Measurements from ENCODE around the gene NAT8L.

The NAT8L gene

DNA sequence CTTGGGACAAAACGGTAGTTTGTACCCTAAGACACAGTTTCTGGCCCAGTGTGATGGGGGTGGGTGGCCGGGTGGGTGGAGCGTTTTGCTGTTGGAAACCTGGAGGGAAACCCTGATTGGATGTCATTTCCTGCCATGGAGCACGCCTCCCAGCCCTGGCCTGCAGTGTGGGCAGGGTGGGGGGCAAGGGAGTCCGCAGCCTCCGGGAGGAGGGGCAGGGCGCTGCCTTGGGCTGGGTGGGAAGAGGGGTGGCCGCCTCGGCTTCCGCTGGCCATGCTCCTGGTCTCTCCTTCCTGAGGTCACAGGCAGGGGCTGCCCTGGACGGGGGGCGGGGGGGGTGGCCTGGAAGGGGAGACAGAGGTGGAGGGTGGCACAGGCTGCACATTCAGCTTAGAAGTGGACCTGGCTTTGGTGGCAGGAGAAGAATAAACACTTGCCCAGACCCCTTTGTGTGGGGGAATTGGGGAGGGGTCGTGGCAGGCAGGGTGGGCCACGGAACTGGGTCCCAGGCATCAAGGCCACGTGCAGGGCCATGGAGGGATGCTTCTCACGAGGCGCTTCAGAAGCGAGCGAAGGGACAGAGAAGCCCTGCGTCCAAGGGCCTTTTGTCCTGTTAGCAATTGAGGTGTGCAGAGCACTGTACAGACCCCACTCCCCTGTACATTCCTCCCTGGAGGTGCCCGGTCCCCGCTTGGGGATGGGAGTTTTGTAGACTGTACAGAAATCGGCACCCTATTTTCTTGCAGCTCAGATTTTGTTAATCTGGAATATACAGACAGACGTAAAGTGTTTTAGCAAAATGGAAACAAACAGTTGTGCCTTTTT lies 6.2 kb downstream of the NAT8L start:
- no peak for DNase-seq

DNA sequence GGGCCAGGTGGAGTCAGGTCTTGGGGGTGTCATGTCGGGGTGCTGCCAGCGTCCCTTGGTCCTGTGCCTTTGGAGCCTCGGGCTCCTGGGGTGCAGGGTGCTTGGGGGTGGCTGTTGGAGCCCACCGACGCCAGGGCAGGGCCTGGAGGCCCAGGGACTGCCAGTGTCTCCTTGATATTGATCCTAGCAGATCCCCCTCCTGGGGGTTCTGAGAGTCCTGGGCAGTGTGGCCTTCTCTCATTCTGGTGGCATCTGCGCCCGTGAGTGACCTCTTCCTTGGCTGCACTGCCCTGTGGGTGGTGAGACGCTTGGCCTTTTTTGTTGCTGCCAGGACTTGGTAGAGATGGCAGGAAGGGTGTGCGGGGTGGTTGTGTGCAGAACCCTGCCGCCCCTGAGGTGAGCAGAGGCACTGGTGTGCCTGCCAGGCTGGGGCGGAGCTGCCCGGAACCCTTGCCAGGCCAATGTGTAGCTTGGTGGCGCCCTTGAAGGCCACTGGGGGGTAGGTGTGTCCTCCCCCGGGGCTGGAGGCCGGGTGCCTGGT lies 7.0 kb downstream of the NAT8L start:
- DNase-seq = no peak

DNA sequence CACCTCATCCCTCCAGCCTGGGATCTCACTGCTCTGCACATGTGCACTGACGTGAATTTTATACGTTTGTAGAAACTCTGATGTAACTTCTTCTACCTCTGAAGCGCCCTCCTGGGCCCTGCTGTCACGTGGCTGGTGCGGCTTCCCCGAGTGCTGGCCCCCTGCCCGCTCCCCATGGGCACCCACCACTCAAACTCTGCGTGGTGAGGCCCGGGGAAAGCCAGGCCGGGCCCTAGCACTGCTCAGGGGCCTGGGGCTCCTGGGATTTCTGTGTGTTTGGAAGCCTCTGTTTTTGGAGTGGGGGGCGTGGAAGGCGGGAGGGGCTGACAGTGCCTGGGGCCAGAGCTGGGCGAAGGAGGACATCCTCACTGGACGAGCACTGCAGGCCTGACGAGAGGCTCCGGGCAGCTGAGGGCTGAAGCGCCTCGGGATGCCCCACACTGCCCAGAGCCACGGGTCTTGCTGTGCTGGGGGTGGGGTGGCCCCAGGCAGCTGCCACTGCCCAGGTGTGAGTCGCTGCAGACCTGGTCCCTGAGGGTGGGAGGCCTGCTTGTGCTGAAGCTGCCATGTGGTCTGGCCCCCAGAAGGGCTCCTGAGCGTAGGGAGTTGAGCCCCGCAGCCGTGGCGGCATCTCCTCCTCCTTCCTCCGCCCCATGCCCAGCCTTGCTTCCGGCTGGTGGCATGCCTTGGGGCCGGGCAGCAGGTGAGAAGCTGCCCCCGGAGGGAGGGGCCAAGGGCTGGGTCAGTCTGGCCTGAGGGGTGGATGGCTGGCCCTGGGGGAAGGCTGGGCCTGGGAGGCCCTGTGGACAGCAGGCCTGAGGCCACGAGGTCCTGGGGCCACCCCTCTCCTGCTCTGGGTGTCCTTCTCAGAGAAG lies 7.7 kb downstream of the NAT8L start:
- DNase-seq = no peak

DNA sequence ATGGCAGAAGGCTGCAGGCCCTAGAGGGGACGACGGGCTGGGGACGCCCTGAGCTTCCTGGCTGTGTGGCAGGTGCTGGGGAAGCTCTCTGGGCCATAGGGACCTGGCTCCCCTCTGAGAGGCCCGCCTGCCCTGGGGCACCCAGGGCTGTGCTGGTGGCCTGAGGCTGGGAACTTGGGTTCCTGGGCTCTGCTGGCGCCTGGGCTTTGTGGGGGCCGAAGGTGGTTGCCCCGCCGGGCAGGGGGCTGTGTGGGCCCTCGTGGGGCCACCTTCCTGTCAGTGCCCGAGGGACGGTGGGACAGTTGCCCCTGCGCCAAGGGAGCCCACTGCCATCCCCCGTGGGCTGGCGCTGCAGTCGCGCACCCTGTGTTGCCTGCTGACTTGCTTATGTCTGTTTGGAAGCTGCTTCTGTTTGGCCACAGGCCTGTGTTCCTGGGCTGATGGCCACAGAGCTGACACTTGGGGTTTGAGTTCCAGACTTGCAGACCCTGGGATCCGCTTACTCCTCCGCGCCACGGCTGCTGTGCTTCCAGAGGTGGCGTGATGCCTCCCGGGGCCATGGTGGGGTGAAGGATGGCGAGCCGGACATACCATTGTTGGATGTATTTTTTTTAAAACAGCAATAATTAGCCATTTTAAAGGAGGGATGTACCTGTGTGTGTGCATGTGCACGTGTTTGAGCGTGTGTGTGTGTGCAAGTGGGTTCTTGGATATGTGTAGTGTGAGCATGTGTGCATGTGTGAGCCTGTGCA lies 8.5 kb downstream of the NAT8L start:
- no peak for DNase-seq

DNA sequence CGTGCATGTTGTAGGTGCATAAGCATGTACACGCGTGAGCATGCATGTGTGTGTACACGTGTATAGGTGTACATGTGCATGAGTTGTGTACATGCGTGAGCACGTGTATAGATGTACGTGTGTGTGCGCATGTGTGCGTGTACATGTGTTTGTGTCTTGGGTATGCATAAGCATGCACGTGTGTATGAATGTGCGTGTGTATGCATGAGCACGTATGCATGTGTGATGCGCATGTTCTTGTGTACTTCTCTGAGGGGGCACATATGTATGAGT lies 9.0 kb downstream of the NAT8L start:
- no peak for DNase-seq

DNA sequence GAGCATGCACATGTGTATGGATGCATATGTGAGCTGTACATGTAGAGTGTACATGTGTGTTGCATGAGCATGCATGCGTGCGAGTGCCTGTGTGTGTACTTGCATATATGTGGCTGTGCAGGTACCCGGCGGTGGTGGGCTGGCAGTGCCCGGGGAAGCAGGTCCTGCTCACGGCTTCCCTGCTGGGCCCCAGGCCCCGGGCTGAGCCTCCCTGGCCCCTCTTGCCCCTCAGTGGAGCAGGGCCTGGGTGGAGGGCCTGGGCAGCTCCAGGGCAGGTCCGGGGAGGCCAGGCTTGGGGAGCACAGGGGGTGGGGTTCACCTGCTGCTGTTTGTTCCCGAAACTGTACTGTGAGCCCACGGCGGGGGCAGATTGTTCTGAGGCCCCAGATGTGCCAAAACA lies 9.4 kb downstream of the NAT8L start:
- DNase-seq = no peak

DNA sequence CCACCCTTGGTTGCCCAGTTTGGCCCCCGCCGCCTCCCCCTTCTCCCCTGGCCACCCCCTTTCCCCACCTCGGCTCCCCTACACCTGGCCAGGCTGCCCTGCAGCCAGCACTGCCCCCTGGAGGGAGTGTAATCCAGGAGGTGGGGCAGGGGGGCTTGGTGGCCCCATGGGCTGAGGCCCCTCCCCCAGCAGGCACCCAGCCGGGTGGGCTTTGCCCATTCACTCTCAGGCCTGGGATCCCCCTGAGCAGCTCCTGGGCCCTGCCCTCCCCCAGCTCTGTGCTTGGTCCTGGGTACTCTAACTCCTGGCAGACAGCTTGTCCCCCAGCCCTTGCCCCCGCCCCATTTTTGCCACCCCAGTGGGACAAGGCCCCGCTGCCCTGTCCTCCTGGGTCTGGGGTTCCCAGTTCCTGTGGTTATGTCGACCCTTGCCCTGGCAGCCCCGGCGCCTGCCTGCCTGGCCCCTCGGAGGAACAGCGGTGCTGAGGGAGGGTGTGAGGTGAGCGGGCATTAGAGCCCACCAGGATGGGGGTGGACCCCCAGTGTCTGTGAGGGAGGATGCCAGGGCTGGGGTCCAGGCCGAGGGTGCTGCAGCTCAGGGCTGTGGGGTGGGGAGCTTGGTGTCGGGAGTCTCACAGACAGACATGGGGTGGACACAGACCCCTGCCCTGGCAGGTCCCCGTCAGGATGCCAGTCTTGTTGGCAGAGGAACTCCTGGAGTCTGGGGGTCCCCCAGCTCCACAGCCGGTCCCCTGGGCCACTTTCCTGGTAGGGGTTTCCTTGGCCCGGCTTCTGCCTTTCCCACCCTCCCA lies 10.2 kb downstream of the NAT8L start:
- no peak for DNase-seq

DNA sequence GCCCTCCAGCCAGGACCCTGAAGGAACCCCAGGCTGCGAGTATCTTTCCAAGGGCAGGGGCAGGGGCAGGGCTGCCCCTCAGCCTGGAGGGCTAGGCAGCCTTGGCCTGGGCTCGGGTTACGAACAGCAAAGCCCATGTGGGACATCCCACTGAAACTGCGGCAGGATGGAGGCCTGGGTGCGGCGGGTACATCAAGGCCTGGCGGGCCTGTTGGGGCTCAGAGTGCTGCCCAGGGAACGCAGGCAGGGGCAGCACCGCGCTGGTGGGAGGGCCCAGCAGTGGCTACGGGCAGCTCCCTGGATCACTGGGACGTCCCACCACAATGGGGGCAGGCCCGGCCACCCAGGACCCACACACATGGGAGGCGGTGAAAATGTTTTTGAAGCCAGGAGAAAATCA lies 10.9 kb downstream of the NAT8L start:
- no peak for DNase-seq

DNA sequence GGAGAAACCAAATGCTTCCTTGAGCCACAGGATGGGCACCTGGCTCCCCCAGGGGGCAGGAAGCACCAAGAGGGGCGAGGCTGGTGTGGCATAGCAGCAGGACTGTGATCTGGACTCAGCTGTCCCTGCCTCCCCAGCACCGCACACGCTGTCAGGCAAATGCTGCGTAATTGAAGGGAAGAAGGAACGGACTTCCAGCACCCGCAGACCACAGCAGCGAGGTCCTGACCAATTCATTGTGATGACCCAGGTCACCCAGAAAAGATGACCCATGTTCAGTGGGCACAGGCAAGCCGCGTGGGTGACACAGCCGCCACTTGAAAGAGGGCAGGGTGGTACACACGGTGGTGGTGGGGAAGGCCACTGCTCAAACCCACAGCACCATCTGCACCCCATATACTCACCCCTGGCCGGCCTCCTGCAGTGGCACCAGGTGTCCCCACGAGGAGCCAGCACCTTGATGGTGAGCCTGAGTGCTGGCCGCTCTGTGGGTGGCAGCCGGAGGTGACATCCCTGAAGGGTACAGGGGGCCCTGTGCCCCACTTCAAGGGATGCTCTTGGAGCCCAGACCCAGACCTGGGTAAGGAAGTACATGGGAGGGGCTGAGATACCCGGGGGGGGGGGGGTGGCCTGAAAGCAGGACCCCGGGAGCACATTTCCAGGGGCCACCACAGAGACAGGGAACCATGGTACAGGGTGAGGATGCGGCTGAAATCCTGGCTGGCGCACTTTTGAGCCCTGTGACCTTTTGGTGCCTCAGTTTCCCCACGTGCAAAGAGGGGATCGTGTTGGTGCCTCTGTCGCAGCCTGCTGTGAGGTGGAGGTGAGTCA lies 11.5 kb downstream of the NAT8L start:
- no peak for DNase-seq

DNA sequence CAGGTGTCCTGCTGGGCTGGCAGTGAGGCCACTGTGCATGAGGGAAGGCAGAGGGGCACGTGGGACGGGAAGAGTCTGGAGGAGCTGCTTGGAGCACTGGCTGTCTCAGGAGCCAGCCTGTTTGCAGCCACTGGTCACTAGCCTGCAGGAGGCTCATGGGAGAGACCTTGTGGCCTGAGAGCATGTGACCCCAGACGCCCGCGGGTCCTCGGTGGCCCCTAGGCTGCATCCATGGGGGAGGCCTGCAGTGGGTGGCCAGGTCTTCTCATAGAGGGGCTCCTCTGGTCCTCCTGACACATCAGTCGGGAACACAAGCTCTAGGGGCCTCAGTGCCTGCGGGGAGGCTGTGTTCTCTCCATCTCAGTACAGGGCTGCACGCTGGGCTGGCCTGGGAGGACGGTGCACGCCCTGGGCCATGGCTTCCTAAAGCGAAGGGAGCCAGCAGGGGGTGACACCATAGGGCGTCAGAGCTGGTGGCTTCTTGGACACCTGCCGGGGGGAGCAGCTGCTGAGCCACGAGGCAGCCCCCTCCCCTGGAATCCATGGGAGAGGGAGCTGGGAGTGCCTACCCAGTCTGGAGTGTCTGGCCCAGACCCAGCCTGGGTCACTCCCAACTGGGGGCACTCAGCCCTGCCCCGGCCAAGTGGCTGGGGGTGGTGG lies 12.3 kb downstream of the NAT8L start:
- DNase-seq = no peak

DNA sequence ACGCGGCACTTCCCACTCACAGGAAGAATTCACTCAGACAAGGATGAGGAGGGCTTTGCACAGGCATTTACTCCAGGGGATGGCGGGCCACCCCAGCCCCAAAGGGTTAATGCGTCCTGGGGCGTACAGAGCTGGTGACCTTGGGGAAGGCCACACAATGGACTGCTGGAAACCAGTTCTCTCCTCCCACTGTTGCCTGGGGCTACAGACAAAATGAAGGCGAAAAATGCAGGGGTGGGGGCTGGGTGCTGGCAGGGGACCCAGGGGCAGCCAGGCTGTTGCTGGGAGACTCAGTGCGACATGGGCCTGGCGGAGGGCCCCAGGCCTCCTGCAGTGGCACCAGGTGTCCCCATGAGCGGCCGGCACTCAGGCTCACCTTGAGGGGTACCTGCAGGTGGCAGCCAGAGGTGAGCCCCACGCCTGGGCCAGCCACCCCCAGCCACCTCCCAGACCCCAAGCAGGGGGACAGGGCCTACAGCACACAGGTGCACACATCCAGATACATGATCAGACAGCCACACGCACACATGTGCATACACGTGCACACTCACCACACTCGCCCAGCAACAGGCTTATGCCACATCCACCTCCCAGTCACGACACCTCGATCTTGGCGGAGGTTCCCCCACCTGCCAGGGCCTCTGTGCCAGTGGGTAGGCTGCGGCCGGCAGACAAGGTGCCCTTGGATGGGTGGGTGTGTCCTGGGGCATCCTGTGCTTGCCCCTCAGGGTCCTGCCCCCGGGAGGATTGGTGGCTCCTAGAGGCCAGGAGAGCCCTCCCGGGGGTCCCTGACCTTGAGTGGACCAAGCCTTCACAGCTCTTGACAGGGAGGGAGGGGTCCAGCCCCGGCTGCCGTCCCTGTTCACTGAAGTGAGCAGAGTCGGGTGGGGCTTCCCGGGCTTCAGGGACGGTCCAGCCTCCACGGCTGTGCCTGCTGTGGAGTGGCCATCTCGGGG lies 13.1 kb downstream of the NAT8L start:
- DNase-seq = no peak

DNA sequence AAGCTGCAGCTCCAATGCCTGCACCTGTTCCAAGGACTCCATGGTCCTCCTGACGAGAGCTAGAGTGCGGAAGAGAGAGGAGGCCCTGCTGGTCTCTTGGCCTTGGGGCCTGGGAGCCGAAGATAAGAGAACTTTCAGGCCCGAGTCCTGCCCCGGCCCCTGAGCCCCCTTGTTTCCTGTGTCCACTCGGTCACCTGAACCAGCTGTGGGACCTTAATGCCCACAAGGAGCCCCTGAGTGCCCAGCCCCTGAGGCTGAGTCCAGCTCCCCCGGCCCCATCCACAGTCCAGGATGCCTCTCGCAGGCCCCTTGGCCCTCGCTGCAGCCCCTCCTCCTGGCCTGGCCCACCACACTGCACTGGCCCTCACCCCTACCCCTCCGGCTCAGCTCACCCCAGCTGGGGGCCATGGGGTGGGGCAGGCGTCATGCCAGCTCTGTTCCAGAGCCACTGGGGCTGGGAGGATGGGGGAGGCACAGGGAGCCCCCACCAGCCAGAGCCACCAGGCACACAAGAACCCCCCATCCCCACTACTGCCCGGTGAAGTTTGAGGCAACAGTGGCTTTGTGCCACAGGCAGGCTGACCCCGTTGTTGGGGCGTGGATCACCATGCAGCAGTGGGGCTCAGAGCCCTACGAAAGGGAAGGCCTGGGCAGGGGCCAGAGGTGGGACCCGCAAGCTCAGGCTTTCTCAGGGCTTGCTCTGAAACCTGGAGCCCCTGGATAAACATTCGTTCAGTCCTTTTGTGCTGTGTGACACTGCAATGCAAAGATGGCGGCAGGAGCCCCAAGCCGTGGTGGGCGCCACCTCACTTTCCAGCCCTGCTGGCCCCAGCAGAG lies 14.1 kb downstream of the NAT8L start:
- DNase-seq = no peak

DNA sequence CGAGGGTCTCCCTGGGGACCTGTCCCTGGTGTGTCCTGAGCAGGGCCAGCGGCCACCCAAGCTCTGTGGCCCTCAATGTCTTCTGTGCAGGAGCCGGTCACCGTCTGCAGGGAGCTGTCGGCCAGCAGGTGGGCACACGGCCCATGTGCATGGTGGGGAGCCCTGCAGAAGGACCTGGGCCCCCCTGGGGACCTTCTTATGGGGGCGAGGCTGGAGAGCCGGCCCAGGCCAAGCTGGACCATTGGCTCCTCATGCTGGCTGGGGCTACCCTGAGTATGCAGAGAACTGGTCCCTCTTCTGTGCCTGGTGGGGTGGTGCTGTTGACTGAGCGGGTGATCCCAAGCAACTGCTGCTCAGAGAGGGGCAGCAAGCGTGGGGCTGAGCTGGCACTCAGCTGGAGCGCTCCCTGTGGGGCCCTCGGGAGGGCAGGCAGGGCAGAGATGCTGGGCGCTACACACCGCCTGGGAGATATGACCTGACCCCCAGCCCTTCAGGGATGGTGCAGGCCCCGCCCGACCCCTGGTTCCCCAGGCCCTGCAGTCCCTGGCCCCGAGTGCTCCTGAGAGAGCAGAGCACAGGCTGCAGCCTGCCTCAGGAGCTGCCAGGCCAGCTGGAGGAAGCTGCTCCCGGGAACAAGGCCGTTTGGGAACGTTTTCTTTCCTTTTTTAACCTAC lies 14.8 kb downstream of the NAT8L start:
- DNase-seq = no peak

DNA sequence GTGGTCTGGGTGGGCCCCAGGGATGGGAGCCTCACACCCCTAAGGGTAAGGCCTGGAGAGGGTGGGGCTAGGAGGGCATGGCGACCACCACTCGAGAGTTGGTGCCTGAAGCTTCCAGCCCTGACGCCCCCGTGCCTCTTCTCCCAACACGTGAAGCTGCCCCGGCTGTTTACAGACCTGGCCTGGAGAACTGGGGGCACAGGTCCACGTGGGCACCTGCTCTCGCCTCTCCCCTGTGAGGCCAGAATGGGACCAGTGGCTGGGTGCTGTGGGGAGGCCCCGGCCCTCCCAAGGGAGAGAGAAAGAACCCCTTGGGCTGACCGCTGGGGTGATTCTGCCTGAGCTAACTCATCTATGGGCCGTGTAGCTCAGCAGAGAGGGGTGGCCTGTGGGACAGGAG lies 15.5 kb downstream of the NAT8L start:
- no peak for DNase-seq

DNA sequence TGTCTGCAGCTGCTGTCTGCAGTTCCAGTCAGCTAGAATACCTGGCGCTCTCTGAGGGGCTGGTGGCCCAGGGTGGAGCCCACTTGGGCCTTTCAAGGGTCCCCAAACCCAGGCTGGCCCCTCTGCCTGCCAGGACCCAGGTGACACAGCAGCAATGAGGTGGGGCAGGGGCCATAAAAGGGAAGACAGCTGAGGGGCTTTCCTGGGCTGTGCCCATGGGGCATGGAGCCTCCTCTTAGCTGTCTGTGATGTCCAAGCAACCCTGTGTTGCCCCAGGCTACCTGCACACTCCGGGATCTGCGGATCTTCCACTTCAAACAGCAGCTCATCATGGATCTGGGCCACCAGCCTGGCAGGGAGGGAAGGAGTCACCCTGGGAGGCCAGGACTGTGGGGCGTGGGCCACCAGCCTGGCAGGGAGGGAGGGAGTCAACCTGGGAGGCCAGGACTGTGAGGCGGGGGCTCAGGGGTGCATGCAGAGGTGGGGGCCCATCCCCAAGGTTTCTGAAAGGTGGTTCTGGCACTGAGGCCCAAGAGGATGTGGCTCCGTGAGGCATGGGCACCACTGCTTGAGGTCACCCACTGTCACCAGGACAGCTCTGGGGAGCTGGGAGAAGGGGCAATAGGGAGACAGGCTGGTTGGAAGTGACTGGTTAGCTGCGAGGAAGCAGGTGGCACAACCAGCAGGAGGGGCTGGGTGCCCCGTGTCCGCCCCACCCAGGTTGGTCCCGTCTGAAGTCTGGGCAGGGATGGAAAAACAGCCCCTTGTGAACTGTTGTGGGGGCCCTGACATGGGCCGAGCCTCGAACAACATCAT lies 16.3 kb downstream of the NAT8L start:
- no peak for DNase-seq

DNA sequence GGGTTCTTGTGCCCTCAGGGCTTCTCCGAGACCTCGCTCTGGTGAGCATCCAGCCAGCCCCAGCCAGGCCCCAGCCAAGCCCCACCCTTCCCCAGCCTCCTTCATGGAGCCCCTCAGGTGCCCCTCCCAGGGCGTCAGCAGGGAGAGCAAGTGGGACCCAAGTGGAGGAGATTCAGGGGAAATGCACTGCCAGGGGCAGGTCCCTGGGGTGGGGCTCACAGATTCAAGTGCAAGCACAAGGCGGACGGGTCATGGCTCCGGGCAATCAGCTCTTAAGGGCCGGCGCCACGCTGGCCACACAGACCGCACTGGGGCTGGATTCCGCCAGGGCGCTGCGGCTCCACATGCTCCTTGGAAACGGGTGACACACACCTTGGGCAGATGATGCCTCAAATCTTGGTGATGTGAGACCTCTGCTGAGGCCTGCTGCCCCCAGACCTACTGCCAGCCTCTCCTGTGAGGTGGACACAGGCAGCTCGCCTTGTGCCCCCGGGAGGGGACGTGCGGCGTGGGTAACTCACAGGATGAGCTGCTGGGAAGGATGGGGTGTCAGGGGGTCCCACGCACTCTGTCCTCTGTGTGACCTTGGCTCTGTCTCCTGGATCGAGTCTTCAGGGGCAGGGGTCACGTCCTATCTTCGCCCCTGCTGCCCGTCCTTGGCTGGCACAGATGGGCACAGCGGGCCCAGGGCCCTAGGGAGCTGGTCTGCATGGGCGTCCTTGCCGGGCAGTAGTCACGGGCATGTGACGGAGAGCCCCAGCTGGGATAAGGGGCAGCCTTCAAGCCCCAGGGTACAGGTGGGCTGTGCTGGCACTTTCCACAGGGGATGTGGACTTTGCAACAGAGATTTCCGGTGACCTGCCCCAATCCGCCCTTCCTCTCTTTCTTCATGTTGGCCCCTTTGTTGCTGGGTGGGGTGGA lies 17.1 kb downstream of the NAT8L start:
- no peak for DNase-seq
